ENCODE measurements around the gene ZNF385C. TPM values are rescaled to one million over a fixed set of nuclear protein-coding genes. Genes with fewer than 3 reads are reported as not detected.

ZNF385C gene
- polyA plus RNA-seq, 1 donor (not counting 4 experiments of a cell fraction or from before 2014, with no cell fraction given): 0.09 TPM

DNA sequence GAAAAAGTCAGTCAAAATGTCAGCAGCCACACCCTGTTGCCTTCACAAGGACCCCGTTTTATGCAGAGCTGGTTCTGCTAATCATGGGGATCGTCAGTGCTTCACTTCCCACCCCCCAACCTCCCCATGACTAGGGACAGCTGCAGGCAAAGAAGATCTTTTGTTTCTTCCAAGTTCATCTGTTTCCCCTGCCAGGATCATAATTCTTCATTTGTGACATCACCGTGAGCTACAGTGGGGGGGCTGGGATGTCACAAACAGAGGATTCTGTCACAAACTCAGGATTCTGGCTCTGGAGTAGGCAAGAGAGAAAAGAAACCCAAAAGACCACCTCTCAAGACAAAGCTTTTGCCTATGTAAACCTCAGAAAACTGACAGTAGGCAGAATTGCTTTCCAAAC lies 105.7 kb downstream of the ZNF385C start:
- no peak for TF ChIP-seq EZH2 (IDR thresholded peaks at IDR 0.05; ENCODE audit: low read length)
- TF ChIP-seq, protein P1, sequence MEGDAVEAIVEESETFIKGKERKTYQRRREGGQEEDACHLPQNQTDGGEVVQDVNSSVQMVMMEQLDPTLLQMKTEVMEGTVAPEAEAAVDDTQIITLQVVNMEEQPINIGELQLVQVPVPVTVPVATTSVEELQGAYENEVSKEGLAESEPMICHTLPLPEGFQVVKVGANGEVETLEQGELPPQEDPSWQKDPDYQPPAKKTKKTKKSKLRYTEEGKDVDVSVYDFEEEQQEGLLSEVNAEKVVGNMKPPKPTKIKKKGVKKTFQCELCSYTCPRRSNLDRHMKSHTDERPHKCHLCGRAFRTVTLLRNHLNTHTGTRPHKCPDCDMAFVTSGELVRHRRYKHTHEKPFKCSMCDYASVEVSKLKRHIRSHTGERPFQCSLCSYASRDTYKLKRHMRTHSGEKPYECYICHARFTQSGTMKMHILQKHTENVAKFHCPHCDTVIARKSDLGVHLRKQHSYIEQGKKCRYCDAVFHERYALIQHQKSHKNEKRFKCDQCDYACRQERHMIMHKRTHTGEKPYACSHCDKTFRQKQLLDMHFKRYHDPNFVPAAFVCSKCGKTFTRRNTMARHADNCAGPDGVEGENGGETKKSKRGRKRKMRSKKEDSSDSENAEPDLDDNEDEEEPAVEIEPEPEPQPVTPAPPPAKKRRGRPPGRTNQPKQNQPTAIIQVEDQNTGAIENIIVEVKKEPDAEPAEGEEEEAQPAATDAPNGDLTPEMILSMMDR (optimal IDR thresholded peaks at IDR 0.05 in 1 of 3, IDR thresholded peaks at IDR 0.05 in 1 of 3, conservative IDR thresholded peaks at IDR 0.05 in 1 of 3; ENCODE audit: extremely low read depth in 1 of 3, insufficient read depth in 2 of 3, low read length in 3 of 3): no peak
- no peaks in the 10 kb centered on the region for H3K9me3 ChIP-seq (ENCODE audit: control insufficient read depth, low read depth, low read length)
- no peaks in the 10 kb centered on the region for H3K9me1 ChIP-seq (ENCODE audit: control insufficient read depth, extremely low read depth, insufficient read depth, low read length)
- no peaks in the 10 kb centered on the region for H3K79me2 ChIP-seq (ENCODE audit: control insufficient read depth, insufficient read depth, low read length)
- no peak for FAIRE-seq
- no peak overlapping the region for H3K9ac ChIP-seq (ENCODE audit: control insufficient read depth, extremely low read depth, insufficient read depth, low read length)
- H4K20me1 ChIP-seq (ENCODE audit: control insufficient read depth, extremely low read depth, insufficient read depth, low read length): no peaks in the 10 kb centered on the region
- H2AFZ ChIP-seq (ENCODE audit: control insufficient read depth, low read length): no peak overlapping the region
- H3K4me3 ChIP-seq (ENCODE audit: control insufficient read depth in 2 of 3, extremely low read depth in 1 of 3, insufficient read depth in 2 of 3, low read depth in 1 of 3, low read length in 3 of 3): no peak overlapping the region
- dilution Hi-C loops (cut with MboI; ENCODE audit: extremely low pct_ligation_motif_present, low sequenced_read_pairs): no loop called here
- H3K4me2 ChIP-seq (ENCODE audit: control insufficient read depth, extremely low read depth, insufficient read depth, low read depth, low read length): no peak overlapping the region
- H3K27ac ChIP-seq (ENCODE audit: control insufficient read depth, insufficient read depth, low read length): no peak overlapping the region
- H3K4me1 ChIP-seq (ENCODE audit: control insufficient read depth, extremely low read depth, insufficient read depth, low read length): no peaks in the 10 kb centered on the region
- H3K36me3 ChIP-seq (ENCODE audit: control insufficient read depth in 2 of 2, extremely low read depth in 1 of 2, insufficient read depth in 2 of 2, low read length in 2 of 2): peaks cover 45 to 46% of the 10 kb centered on the region in 2 experiments
- no peak for DNase-seq (ENCODE audit: low read depth, low spot score)
- H3K27me3 ChIP-seq (ENCODE audit: control insufficient read depth, extremely low read depth, insufficient read depth, low read length): no peaks in the 10 kb centered on the region

- Histone ChIP-seq H3K27me3 (ENCODE audit: control insufficient read depth, extremely low read depth, insufficient read depth, low read length) (no peaks in the 10 kb centered on the region), H3K9me1 (ENCODE audit: control insufficient read depth, extremely low read depth, insufficient read depth, low read length) (no peaks in the 10 kb centered on the region), H3K36me3 (ENCODE audit: control insufficient read depth in 2 of 2, extremely low read depth in 1 of 2, insufficient read depth in 2 of 2, low read length in 2 of 2) (peaks cover 38 to 51% of the 10 kb centered on the region in 2 experiments), H3K4me2 (ENCODE audit: control insufficient read depth, extremely low read depth, insufficient read depth, low read depth, low read length) (no peak overlapping the region), H3K9me3 (ENCODE audit: control insufficient read depth, low read depth, low read length) (no peaks in the 10 kb centered on the region), H3K79me2 (ENCODE audit: control insufficient read depth, insufficient read depth, low read length) (no peaks in the 10 kb centered on the region), H3K4me1 (ENCODE audit: control insufficient read depth, extremely low read depth, insufficient read depth, low read length) (no peaks in the 10 kb centered on the region), H3K4me3 (ENCODE audit: control insufficient read depth in 2 of 3, extremely low read depth in 1 of 3, insufficient read depth in 2 of 3, low read depth in 1 of 3, low read length in 3 of 3) (no peak overlapping the region), H2AFZ (ENCODE audit: control insufficient read depth, low read length) (no peak overlapping the region), H3K27ac (ENCODE audit: control insufficient read depth, insufficient read depth, low read length) (no peak overlapping the region), H3K9ac (ENCODE audit: control insufficient read depth, extremely low read depth, insufficient read depth, low read length) (no peak overlapping the region), H4K20me1 (ENCODE audit: control insufficient read depth, extremely low read depth, insufficient read depth, low read length) (no peaks in the 10 kb centered on the region)
- dilution Hi-C loops (cut with MboI; ENCODE audit: extremely low pct_ligation_motif_present, low sequenced_read_pairs): no loop called here
- TF ChIP-seq, protein P1 (optimal IDR thresholded peaks at IDR 0.05 in 1 of 3, IDR thresholded peaks at IDR 0.05 in 1 of 3, conservative IDR thresholded peaks at IDR 0.05 in 1 of 3; ENCODE audit: extremely low read depth in 1 of 3, insufficient read depth in 2 of 3, low read length in 3 of 3): no peak
- TF ChIP-seq EZH2 (IDR thresholded peaks at IDR 0.05; ENCODE audit: low read length): no peak
- FAIRE-seq (no peak), DNase-seq (ENCODE audit: low read depth, low spot score) (no peak)
Measured at GRCh38 chr17:41989702-41990419, 108.4 kb downstream of the ZNF385C start.
